GM19023 (cell line): ENCODE results near the gene REX1BD.
"Not testable (repeated sequence)": the region's sequence is repeated elsewhere in the genome, so short reads cannot be mapped to it uniquely, and the experiment has no call there.

Source experiments
- ATAC-seq: cut with Tn5 transposase; IDR thresholded peaks from one replicate; pipeline ENCODE4 v1.9.1; 2021; ENCODE audit warnings: mild to moderate bottlenecking, moderate library complexity; ENCODE audit not compliant: unreplicated experiment

Gene REX1BD

GRCh38 chr19:18576383-18576782, 12.2 kb upstream of the REX1BD start:
- ATAC-seq = no peak

DNA sequence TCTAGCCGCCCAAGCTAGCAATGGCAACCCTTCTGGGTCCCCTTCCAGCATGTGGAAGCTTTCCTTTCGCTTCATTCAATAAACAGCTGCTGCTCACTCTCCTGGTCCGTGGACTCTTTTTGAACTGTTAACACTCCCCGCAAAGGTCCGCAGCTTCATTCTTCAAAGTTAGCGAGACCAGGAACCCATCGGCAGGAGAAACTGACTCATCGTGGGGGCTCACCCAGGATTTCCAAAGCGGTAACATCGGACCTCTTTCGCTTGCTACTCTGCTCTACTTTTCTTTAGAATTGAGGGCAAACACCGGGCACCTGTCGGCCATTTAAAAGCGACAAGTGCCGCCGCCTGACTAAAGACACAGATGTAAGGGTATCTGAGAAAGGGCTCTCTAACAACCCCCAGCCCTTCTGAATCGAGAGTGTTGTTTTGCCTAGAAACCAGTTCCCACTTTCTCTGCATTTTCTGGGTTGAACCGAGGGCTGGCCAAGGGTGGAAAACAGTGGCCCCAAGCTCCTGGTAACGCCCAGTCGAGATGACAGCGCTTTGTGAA, 11.2 kb upstream of the REX1BD start:
- ATAC-seq = no peak

- no peak for ATAC-seq
These were observed 8.3 kb upstream of the REX1BD start for GRCh38 chr19:18580311-18580710.

DNA sequence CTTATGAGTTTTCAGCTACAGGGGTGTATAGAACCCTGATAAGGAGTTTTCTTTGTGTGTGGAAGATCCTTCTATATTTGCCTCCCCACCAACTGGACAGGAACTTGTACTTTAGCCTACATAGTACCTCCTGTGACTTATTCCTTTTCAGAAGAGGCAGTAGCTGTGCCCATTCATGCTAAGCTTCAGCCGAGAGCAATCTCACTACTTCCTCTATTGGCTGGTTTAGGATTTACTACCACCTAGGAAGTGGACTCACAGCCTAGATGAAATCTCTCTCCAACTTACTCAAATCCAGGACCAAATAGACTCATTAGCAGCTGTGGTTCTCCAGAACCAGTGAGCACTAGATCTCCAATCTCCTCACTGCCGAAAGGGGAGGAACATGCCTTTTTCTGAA, 2.3 kb upstream of the REX1BD start:
- ATAC-seq = no peak

- no peak for ATAC-seq
These were observed 1.0 kb upstream of the REX1BD start for GRCh38 chr19:18587561-18587960.

DNA sequence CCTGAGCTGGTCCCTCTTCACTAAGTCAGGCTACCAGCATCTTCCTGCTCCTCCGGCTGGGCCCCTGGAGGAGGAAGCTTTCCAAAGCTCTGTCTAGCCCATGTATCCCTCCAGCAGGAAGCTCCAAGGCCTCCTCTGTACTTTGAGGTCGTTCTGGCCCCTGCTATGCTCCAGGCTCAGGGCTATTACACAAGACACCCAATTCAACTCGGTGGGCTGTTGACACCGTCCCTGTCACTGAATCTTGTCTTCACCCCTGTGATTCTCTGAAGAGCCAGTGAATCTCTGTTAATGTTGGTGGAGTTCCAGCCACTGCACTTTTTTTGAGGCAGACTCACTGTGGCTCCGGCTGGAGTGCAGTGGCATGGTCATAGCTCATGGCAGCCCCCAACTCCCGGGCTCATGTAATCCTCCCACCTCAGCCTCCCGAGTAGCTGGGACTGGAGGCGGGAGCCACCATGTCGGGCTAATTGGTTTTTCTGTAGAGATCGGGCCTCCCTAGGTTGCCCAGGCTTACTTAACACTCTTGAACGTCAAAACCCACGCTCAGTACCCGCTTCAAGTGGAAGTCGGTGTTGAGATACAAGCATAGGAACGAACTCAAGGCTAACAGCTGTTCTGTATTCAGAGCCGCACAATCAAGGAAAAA, 512 bp upstream of the REX1BD start:
- peak; percentile 8 for ATAC-seq

- peak; percentile 48 for ATAC-seq
These were observed 1.0 kb downstream of the REX1BD start for GRCh38 chr19:18589380-18590272.

- ATAC-seq = no peak
These were observed 2.0 kb downstream of the REX1BD start for GRCh38 chr19:18590273-18591272.

DNA sequence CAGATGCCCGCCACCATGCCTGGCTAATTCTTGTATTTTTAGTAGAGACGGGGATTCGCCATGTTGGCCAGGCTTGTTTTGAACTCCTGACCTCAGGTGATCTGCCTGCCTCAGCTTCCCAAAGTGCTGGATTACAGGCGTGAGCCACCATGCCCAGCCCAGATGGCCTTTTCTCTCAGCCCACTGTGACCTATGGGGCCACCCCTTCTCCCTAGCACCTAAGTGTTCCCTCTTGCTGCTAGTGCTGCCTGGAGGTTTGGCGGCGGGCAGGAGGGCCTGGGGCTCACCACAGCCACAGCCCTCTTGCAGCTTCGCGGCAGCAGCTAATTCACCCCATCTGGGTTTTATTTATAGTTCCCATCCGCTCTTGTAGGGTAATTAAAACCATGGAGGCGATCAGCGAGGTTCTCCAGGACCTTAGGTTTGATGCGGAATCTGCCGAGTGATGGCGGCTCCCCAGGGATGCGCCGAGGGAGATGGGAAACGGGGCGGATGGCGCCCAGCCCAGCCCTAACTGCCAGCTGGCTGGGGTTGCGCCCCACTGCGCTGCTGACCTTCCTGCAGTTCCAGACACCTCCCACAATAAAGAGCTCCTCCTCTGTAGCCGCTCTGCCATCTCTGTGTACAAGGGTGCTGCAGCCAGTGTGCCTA, 3.3 kb downstream of the REX1BD start:
- ATAC-seq = no peak

- not testable (repeated sequence) for ATAC-seq
These were observed 4.1 kb downstream of the REX1BD start for GRCh38 chr19:18592732-18593131.

DNA sequence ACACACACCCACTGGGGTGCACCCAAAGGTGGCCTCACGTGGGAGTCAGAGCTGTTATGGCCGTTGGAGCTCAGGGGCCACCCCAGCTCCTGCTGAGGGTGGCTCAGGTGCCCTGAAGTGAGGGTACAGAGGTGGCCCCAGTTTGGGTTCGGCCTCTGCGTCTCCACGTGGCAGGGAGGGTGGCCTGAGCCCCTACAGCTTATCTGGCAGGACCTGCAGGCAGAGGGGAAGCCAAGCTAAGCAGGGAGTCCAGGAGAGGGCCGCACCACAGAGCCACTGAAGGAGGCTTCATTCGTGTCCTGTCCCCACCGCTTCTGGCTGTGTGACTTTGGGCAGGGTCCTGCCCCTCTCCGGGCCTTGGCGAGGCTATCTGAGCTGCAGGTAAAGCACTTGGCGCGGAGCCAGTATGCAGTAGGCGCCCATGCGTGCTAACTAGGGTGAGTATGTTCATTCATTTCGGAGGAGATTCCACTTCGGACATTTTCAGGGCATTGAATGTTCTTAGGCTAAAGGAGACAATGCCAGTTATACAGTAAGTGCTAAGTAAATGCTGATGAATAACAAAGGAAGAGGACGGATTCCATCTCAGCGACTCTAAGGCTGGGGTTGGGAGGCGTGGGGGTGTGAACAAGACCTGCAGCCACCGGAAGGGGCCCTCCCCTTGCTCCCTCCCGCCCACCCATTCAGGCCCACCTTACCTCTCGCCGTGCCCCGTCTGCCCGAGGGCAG, 4.9 kb downstream of the REX1BD start:
- no peak for ATAC-seq

DNA sequence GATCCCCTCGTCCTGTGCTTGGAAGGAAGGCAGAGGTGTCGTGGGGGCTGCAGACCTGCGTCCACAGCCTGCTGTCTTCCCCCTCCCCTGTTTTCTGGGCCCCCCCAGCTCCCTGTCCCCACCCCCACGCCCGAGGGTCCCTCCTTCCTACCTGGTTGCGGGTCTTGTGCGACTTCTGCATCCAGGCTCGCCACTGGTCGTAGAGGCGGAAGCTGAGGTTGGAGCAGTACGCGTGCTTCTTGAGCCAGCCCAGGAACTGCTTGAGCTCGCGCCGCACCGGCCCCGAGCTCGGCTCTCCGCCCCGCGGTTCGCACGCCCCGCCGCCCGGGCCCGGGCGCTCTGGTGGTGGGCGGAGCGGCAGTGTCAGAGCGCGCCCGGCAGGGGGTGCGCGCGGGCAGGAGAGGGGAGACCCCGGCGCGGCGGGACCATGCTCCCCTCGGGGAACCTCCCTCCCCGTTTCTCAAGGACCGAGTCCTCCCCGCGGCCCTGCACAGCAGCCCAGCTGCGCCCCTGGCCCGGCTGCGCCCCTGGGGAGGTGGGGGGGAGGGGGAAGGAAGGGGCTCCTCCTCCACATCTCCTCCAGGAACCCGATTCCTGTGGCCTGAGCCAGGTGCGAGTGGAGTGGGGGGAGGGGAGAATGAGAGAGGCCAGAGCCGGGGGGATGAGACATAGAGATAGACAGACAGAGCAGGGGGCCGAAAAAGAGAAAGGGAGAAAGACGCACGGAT, 5.7 kb downstream of the REX1BD start:
- peak; percentile 56 for ATAC-seq

DNA sequence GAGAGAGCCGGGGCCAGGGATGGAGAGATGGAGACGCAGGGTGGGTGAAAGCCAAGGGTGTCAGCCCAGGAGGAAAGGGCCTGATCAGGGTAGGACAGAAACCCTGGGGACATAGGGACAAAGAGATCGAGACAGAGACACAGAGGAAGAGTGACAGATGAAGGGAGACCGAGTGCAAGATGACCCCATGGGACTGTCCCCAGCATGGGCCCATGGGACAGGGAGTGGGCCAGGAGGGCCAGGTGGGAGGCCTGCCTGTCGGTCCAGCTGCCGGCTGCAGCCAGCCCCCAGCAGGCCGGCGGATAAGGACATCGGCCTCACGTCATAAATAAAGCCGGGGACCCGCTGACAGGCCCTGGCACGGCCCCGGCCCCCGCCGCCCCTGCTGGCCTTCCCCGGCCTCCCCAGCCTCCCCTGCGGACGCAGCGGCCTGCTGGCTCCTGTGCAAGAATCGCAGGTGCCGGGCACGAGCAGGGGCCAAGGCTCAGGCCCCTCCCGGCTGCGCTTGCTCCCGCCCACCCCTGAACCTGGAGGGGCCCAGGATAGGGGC, 6.3 kb downstream of the REX1BD start:
- no peak for ATAC-seq

DNA sequence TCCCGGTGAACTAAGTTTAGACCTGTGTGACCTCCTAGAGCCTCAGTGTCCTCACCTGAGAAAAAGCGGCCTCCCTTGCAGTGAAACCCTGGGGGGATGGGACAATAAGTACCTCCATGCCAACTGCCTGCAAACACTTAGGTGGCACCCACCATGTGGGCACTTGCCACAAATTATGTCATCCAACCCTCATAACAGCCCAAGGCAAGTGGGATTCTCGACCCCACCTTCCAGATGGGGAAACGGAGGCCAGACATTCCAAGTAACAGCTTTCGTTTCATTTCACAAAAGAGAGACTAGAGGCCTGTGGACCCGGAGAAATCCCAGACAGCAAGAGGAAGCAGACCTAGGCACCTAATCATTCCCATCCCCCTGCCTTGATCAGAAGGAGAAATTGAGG, 6.9 kb downstream of the REX1BD start:
- ATAC-seq = no peak

GRCh38 chr19:18596752-18597157, 8.2 kb downstream of the REX1BD start:
- no peak for ATAC-seq

DNA sequence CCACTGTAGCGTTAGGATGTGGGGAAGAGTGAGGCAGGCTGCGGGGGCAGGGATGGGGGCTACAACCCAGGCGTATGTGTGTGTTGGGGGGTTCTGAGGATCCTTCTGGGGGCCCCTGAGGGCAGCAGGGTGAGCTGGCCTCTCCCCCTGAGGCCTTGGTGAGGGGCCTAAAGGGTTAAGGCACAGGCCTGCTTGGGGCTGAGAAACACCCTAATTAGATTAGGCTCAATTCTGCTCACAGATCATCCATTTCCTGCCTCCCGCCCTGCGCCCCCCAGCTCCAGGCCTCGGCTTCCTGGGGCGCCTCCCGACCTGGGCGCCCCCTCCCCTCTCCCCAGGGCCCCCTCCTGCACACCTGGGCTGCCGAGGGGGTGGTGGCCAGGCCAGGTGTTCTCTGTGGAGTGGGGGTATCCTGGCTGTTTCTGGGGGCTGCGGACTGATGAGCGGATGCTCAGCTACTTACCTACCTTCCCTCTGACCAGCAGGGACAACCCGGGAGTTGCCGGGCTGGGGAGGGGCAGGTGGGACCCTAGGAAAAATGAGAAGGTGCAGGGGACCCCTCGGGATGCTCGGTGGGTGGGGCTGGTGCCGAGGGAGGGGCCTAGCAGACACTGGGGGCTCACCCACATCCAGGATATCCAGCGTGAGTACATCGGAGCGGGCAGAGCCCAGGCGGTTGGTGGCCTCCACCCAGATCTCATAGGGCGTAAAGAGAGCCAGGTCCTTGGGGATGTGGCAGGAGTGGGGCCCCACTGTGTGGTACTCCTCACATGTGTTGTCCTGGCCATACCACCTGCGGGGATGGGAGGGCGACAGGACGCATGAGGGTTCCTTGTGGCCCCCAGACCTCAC, 9.4 kb downstream of the REX1BD start:
- ATAC-seq = no peak

DNA sequence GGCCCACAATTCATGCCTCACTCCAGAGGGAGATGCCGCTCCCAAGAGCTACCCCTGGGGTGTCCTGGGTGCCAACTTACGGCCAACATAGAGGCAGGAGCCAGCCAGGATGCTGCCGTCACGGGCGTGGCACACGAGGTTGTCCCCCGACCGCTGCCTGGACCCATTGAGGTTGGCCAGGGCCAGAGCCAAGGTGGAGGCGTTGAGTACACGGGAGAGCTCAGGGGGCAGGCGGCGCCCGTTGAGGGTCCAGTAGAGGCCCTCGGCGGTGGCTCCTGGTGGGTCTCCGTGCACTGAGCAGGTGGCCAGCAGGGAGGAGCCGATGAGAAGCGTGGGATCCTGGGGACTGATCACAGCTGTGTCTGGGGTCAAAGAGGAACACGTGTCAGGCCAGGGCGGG, 10.9 kb downstream of the REX1BD start:
- ATAC-seq = no peak
